GM12874 (cell line): ENCODE data around the gene DAB1.

Source experiments
- TF ChIP-seq, protein P1 (sequence below): IDR thresholded peaks from 2 replicates; pipeline ENCODE4 v1.5.1; 2011; ENCODE audit warnings: low read depth, mild to moderate bottlenecking, control low read depth, low read length, moderate library complexity; ENCODE audit not compliant: insufficient read depth

DAB1 gene

DNA sequence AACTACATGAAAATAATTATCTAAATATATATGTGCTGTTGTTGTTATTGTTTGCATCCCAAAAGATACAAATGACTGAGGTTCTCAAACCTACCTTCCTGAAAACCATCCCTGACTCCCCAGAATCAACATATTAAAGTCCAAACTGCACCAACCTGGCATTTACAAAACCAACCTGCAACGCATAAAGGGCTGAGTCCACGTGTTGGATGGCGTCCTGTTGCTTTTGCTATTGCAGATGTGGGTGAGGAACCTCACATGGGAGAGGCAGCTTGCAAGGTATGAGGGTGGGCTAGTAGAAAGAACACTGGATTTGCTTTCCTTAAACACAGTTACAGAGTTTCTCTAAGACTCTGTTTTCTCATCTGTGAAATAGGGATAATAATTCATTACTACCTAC is 456.5 kb downstream of the DAB1 start:
- TF ChIP-seq, protein P1, sequence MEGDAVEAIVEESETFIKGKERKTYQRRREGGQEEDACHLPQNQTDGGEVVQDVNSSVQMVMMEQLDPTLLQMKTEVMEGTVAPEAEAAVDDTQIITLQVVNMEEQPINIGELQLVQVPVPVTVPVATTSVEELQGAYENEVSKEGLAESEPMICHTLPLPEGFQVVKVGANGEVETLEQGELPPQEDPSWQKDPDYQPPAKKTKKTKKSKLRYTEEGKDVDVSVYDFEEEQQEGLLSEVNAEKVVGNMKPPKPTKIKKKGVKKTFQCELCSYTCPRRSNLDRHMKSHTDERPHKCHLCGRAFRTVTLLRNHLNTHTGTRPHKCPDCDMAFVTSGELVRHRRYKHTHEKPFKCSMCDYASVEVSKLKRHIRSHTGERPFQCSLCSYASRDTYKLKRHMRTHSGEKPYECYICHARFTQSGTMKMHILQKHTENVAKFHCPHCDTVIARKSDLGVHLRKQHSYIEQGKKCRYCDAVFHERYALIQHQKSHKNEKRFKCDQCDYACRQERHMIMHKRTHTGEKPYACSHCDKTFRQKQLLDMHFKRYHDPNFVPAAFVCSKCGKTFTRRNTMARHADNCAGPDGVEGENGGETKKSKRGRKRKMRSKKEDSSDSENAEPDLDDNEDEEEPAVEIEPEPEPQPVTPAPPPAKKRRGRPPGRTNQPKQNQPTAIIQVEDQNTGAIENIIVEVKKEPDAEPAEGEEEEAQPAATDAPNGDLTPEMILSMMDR = no peak

DNA sequence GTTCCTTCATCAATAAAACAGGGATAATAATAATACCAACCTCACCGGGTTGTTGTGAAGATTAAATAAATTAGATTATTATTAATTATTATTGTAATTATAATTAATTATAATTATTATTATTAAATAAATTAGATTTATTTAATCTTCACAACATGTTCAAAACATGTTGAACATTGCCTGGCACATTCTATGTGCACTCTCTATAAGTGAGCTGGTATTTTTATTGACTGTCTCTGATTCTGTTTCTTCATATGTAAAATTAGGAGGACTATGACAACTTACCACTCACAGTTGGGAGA is 457.2 kb downstream of the DAB1 start:
- TF ChIP-seq, protein P1 = no peak

DNA sequence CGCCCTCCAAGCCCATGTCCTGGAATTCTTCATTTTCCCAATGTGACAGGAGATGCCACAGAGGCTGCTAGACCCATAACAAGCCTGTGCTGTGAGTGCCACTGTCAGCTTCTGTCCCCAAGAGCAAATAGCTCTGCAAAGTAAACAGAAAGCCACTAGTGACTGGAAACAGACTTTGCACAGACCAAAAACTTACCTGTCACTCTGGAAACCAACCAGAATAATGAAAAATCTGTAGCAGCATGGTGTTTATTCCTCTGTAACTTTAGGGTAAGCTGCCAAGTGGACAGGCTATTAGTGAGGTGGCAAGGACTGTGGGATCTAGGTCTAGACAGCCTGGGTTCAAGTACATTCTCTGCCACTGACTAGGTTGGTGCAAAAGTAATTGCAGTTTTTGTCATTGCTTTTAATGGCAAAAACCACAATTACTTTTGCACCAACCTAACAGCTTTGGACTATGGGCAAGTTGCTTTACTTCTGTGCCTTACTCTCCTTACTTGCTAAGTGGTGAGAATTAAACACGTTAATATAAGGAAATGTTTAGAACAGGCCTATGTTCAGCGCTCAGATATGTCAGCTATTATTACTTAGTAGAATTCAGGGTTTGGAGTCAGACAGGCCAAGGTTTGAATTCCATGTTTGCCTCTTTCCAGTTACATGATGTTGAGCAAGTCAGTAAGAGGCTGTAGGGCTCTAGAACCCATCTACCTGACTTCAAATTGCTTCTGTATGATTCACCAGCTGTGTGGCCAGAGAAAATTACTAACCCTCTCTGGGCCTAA is 457.8 kb downstream of the DAB1 start, which contains the start of gene C8B:
C8B (minus strand) TSS at position 100 of the 782 bp plus-strand sequence; CDS start at position 33, 67 bp downstream.
- TF ChIP-seq, protein P1 = no peak

DNA sequence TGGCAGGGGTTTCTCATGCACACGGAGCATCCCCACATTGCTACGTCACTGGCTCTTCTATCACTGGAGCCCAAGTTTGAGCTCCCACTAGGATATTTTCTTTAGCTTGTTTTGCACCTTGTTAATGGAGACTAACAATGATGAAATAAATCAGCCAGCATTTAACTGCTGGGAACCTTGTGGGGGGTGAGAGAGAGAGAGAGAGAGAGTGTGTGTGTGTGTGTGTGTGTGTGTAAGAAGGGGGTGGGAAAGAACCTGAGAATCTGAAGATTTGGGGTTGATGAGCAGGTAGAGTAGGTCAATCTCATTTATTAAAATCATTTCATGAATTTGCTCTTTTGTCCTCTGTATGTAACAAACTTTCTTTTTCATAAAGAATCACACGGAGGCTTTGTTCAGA is 458.7 kb downstream of the DAB1 start:
- TF ChIP-seq, protein P1 = no peak

DNA sequence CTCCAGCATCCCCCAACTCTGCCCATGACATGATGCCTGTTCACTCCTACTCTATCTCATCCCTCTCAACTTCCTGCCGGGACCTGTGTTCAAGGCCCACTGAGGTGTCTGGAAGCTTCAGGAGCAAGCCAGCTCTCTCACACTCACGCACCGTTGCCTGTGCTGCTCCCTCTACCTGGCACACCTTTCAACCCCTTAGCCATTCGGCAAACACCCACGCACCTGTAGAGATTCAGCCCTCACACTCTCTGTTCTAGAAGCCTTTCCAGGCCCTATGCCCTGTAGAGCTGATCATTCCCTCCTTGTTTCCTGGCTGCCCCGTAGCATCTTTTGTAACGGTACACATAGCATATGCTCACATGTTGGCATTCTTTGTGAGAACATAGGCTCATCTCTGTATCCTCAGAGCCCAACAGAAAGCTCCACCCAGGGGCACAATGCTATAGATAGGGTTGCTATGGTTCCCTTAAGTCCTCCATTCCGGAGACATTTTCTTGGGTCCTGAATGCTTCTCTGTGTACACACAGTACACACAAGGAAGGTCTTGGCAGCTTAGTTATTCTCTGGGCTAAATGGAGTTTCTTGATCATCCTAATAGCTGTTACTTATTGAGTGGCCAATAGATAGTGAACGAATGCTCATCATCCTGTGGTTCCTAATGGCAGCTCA is 459.4 kb downstream of the DAB1 start:
- TF ChIP-seq, protein P1 = no peak

DNA sequence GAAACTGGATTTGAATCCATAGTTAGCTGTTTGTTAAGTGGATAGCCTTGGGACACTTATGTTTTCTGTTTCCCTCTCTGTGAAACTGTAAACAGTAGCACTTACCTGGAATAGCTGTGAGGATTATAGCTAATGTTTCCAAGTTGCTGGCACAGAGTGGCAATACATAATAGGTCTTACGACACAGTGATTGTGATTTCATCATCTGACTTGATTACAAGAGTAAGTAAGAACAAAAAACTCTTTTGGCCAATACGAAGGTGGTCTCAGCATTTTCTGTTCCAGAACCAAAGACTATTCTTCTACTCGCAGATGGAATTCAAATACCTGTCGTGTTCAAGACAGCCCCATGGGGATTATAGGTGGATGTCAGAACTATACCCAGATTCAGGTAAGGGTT is 460.2 kb downstream of the DAB1 start:
- TF ChIP-seq, protein P1 = no peak

DNA sequence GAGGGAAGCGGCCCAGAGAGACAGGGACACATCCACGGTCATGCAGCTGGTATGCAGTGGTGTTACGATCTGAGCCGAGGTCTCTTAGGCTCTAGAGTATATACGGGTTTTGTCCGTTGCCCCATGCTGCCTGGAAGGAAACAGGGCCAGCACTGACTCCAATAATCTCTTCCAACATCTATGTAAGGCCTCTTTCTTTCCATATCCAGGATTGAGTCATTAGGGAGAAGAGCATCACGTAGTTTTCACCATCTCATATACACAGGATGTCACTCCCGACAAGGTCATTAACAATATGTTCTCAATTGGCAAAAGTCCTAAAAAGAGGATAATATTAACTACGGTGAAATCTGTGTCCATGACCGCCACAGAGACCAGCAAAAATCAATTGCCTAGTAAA is 462.4 kb downstream of the DAB1 start:
- TF ChIP-seq, protein P1 = no peak
